Osteocyte (in vitro differentiated cells): ENCODE measurements around the gene KRTAP2-2. TPM values are rescaled to one million over a fixed set of nuclear protein-coding genes. Genes with fewer than 3 reads are reported as not detected.

Experiments
- DNase-seq: peaks from one replicate; pipeline ENCODE4 v3.0.0; 2021; ENCODE audit warnings: mixed read lengths; ENCODE audit not compliant: unreplicated experiment; ENCODE audit errors: extremely low spot score
- H3K27ac Mint-ChIP-seq: one replicate; pipeline ENCODE4 v1.8.0; 2021; ENCODE audit warnings: mild to moderate bottlenecking, mixed read lengths; ENCODE audit not compliant: unreplicated experiment
- H3K27me3 Mint-ChIP-seq: one replicate; pipeline ENCODE4 v1.8.0; 2021; ENCODE audit warnings: mixed read lengths; ENCODE audit not compliant: unreplicated experiment
- H3K36me3 Mint-ChIP-seq: one replicate; pipeline ENCODE4 v1.8.0; 2021; ENCODE audit warnings: mixed read lengths; ENCODE audit not compliant: unreplicated experiment
- H3K4me1 Mint-ChIP-seq: one replicate; pipeline ENCODE4 v1.8.0; 2021; ENCODE audit warnings: mixed read lengths; ENCODE audit not compliant: unreplicated experiment
- H3K4me3 Mint-ChIP-seq: one replicate; pipeline ENCODE4 v1.8.0; 2021; ENCODE audit warnings: mild to moderate bottlenecking, moderate library complexity, mixed read lengths; ENCODE audit not compliant: unreplicated experiment
- H3K9me3 Mint-ChIP-seq: one replicate; pipeline ENCODE4 v1.8.0; 2021; ENCODE audit warnings: mixed read lengths; ENCODE audit not compliant: unreplicated experiment
- CTCF ChIP-seq: fragments of 200-600 bp; sonication (generic); IDR thresholded peaks from 2 replicates; pipeline ENCODE4 v1.5.0; 2021; ENCODE audit warnings: antibody characterized with exemption, mild to moderate bottlenecking, moderate library complexity
- total RNA-seq: library from RNA; stranded (reverse); gene quantifications from 2 replicates; pipeline ENCODE4 v1.2.1, GENCODE V29; 2021

Gene KRTAP2-2
- total RNA-seq, 1 donor from 2014 or later, result not detected

- no peak overlapping the region for H3K27ac Mint-ChIP-seq
Observed at GRCh38 chr17:41009301-41009760, 45.7 kb downstream of the KRTAP2-2 start.

GRCh38 chr17:41008811-41009210, 46.2 kb downstream of the KRTAP2-2 start, which contains the start of gene KRTAP3-1:
TSS of gene KRTAP3-1 (minus strand) at chr17:41009128. CDS start at chr17:41009074, 54 bp downstream.
- no peak within 1 kb of the TSS for H3K4me3 Mint-ChIP-seq
- peaks cover 4% of the 10 kb centered on the region for H3K4me1 Mint-ChIP-seq
- no peak within 1 kb of the TSS for H3K27ac Mint-ChIP-seq
- H3K9me3 Mint-ChIP-seq, result no peaks in the 10 kb centered on the region
- H3K36me3 Mint-ChIP-seq, result no peaks in the 10 kb centered on the region
- H3K27me3 Mint-ChIP-seq, result no peaks in the 10 kb centered on the region
- DNase-seq, result no peak
- no peak for TF ChIP-seq CTCF

More at GRCh38 chr17:41009301-41009760, 45.7 kb downstream of the KRTAP2-2 start:
- no peak for TF ChIP-seq CTCF
- no peak for DNase-seq
- Mint-ChIP-seq H3K27me3 (no peaks in the 10 kb centered on the region), H3K9me3 (no peaks in the 10 kb centered on the region), H3K36me3 (no peaks in the 10 kb centered on the region), H3K4me1 (peaks cover 4% of the 10 kb centered on the region), H3K4me3 (no peak overlapping the region)

Other genes with a start within 250 kb of the KRTAP2-2 start
- 46.5 and 49.0 TPM in 2 replicates for gene KRT10, start 232.6 kb downstream of the KRTAP2-2 start, total RNA-seq
- not detected in 2 replicates for gene KRT12, start 188.0 kb downstream of the KRTAP2-2 start, total RNA-seq
- not detected in 2 replicates for gene KRT20, start 170.0 kb downstream of the KRTAP2-2 start, total RNA-seq
- not detected in 2 replicates for gene KRT23, start 117.6 kb downstream of the KRTAP2-2 start, total RNA-seq
- not detected in 2 replicates for gene KRT39, start 88.3 kb downstream of the KRTAP2-2 start, total RNA-seq
- gene KRT40, start 70.9 kb downstream of the KRTAP2-2 start, total RNA-seq, result not detected in 2 replicates
- not detected in 2 replicates for gene KRTAP3-3, start 61.1 kb downstream of the KRTAP2-2 start, total RNA-seq
- gene KRTAP3-2, start 55.3 kb downstream of the KRTAP2-2 start, total RNA-seq, result not detected in 2 replicates
- not detected in 2 replicates for gene KRTAP3-1, start 46.1 kb downstream of the KRTAP2-2 start, total RNA-seq
- gene KRTAP1-5, start 28.0 kb downstream of the KRTAP2-2 start, total RNA-seq, result not detected in 2 replicates
- not detected in 2 replicates for gene KRTAP1-4, start 25.0 kb downstream of the KRTAP2-2 start, total RNA-seq
- gene KRTAP1-3, start 20.4 kb downstream of the KRTAP2-2 start, total RNA-seq, result not detected in 2 replicates
- gene KRTAP1-1, start 13.8 kb downstream of the KRTAP2-2 start, total RNA-seq, result not detected in 2 replicates
- gene KRTAP2-1, start 7.9 kb downstream of the KRTAP2-2 start, total RNA-seq, result not detected in 2 replicates
- gene KRTAP2-3, start 4.9 kb upstream of the KRTAP2-2 start, total RNA-seq, result not detected in 2 replicates
- not detected in 2 replicates for gene KRTAP2-4, start 10.6 kb upstream of the KRTAP2-2 start, total RNA-seq
- gene KRTAP4-7, start 28.9 kb upstream of the KRTAP2-2 start, total RNA-seq, result not detected in 2 replicates
- not detected in 2 replicates for gene KRTAP4-8, start 42.9 kb upstream of the KRTAP2-2 start, total RNA-seq
- not detected in 2 replicates for gene KRTAP4-16, start 47.0 kb upstream of the KRTAP2-2 start, total RNA-seq
- not detected in 2 replicates for gene KRTAP4-9, start 50.2 kb upstream of the KRTAP2-2 start, total RNA-seq
- gene KRTAP4-11, start 63.1 kb upstream of the KRTAP2-2 start, total RNA-seq, result not detected in 2 replicates
- gene KRTAP4-12, start 69.0 kb upstream of the KRTAP2-2 start, total RNA-seq, result not detected in 2 replicates
- not detected in 2 replicates for gene KRTAP4-6, start 85.3 kb upstream of the KRTAP2-2 start, total RNA-seq
- gene KRTAP4-5, start 94.6 kb upstream of the KRTAP2-2 start, total RNA-seq, result not detected in 2 replicates
- not detected in 2 replicates for gene KRTAP4-4, start 105.5 kb upstream of the KRTAP2-2 start, total RNA-seq
- not detected in 2 replicates for gene KRTAP4-3, start 113.0 kb upstream of the KRTAP2-2 start, total RNA-seq
- gene KRTAP4-2, start 123.0 kb upstream of the KRTAP2-2 start, total RNA-seq, result not detected in 2 replicates
- not detected in 2 replicates for gene KRTAP4-1, start 129.7 kb upstream of the KRTAP2-2 start, total RNA-seq
- gene KRTAP9-1, start 134.7 kb upstream of the KRTAP2-2 start, total RNA-seq, result not detected in 2 replicates
- gene KRTAP9-2, start 171.4 kb upstream of the KRTAP2-2 start, total RNA-seq, result not detected in 2 replicates
- not detected in 2 replicates for gene KRTAP9-3, start 177.2 kb upstream of the KRTAP2-2 start, total RNA-seq
- gene KRTAP9-8, start 182.8 kb upstream of the KRTAP2-2 start, total RNA-seq, result not detected in 2 replicates
- gene KRTAP9-4, start 194.5 kb upstream of the KRTAP2-2 start, total RNA-seq, result not detected in 2 replicates
- gene KRTAP9-9, start 200.2 kb upstream of the KRTAP2-2 start, total RNA-seq, result not detected in 2 replicates
- gene KRTAP9-6, start 210.1 kb upstream of the KRTAP2-2 start, total RNA-seq, result not detected in 2 replicates
- gene KRTAP9-7, start 220.5 kb upstream of the KRTAP2-2 start, total RNA-seq, result not detected in 2 replicates
- gene KRTAP29-1, start 247.6 kb upstream of the KRTAP2-2 start, total RNA-seq, result not detected in 2 replicates